Stimulated activated CD4-positive, alpha-beta T cell treated with anti-CD3 and anti-CD28 coated beads, TNF-alpha, amount 100 ng/mL, for 48 hours (primary cell): ENCODE data around the gene KIF9.
A peak's percentile ranks its signal among the peaks of the same experiment; 100 is the strongest.
"Not testable (repeated sequence)": the region's sequence is repeated elsewhere in the genome, so short reads cannot be mapped to it uniquely, and the experiment has no call there.

Experiments used
- DNase-seq, 3 donors: peaks; one replicate each; pipeline ENCODE4 v3.0.0-alpha.2; 2020; ENCODE audit warnings: low read depth in 3 of 3

The KIF9 gene

GRCh38 chr3:47293822-47294221 is 11.2 kb upstream of the KIF9 start:
- DNase-seq = no peak

GRCh38 chr3:47291754-47292420 is 9.3 kb upstream of the KIF9 start:
- not testable (repeated sequence) for DNase-seq

- DNase-seq = no peak
Measured at GRCh38 chr3:47291158-47291753, 8.7 kb upstream of the KIF9 start.

- DNase-seq = no peak
Measured at GRCh38 chr3:47288966-47289910, 6.6 kb upstream of the KIF9 start.

GRCh38 chr3:47283591-47284364 is 1.2 kb upstream of the KIF9 start:
- peak; percentile 2 to 28 (median 19) for DNase-seq

GRCh38 chr3:47283193-47283537 is 566 bp upstream of the KIF9 start:
- peak in 1 of 3 donors; percentile 18 for DNase-seq

- DNase-seq = no peak
Measured at GRCh38 chr3:47280519-47280918, 2.1 kb downstream of the KIF9 start.

GRCh38 chr3:47276558-47276957 is 6.0 kb downstream of the KIF9 start:
- DNase-seq = no peak

GRCh38 chr3:47274652-47275051 is 7.9 kb downstream of the KIF9 start:
- no peak for DNase-seq

GRCh38 chr3:47273564-47273963 is 9.0 kb downstream of the KIF9 start:
- no peak for DNase-seq

- no peak for DNase-seq
Measured at GRCh38 chr3:47270526-47270925, 12.1 kb downstream of the KIF9 start.

GRCh38 chr3:47267490-47267824 is 15.1 kb downstream of the KIF9 start:
- no peak for DNase-seq

GRCh38 chr3:47266709-47267489 is 15.7 kb downstream of the KIF9 start:
- peak in 2 of 3 donors; percentile 18 to 40 for DNase-seq

- DNase-seq = no peak
Measured at GRCh38 chr3:47265725-47266428, 16.7 kb downstream of the KIF9 start.

GRCh38 chr3:47265008-47265407 is 17.6 kb downstream of the KIF9 start:
- DNase-seq = no peak

GRCh38 chr3:47261301-47261700 is 21.3 kb downstream of the KIF9 start:
- DNase-seq = no peak

GRCh38 chr3:47260605-47261004 is 22.0 kb downstream of the KIF9 start:
- DNase-seq = no peak

GRCh38 chr3:47259114-47259513 is 23.5 kb downstream of the KIF9 start:
- no peak for DNase-seq

- not testable (repeated sequence) for DNase-seq
Measured at GRCh38 chr3:47256331-47256730, 26.3 kb downstream of the KIF9 start.

GRCh38 chr3:47251689-47252088 is 30.9 kb downstream of the KIF9 start:
- no peak for DNase-seq

- DNase-seq = not testable (repeated sequence)
Measured at GRCh38 chr3:47251085-47251484, 31.5 kb downstream of the KIF9 start.
